UCSD-AML1 (cell line): ENCODE measurements around the gene FBLN1.

Source experiments
- DNase-seq: peaks from one replicate; lab custom pipeline; 2025; ENCODE audit not compliant: unreplicated experiment; lab: John Stamatoyannopoulos, UW

Gene FBLN1

DNA sequence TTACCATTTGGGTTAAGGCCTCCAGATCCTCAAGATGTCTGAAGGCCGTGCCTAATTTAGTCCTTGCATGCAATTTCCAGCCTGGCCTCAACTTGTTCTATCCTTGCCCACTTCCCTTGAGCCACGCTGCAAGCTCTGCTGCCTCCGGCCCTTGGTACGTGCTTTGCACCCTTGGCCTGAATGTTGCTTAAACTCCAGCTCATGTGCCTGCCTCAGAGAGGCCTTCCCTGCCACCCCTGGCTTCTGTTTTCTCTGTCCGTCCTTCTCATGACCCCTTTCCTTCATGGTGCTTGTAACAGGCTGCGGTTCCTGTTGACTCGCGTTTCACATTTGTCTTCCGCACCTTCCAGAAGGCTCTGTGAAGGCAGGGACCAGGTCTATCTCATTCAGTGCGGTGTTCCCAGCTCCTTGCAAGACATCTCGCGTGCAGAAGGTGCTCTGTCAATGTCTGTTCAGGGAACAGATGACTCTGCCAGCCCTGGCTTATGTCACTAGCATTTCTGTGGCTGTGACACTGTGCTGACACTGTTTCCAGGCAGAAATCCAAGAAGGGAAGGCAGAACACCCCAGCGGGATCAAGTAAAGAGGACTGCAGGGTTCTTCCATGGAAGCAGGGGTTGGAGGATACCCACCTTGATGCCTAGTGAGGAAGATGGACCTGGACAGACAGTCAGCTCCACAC lies 61.8 kb downstream of the FBLN1 start:
- no peak for DNase-seq

DNA sequence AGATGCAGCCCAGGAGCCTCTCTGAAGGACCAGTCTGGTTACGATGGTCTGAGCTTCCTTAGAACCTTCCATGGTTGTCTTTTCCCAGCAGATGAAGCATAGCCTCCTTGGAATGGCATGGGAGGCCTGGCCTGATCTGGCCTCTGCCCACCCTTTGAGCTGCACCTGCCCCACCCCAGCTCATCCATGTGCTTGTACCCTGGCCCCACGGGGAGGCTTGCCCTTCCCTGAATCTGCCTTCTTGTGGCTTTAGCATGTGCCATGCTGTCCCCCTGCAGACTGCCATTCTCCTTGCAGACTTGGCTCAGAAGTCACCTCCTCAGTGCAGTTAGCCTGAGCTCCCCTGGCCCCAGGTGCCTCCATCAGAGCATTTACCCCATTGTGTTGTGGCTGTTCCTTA lies 62.5 kb downstream of the FBLN1 start:
- no peak for DNase-seq

DNA sequence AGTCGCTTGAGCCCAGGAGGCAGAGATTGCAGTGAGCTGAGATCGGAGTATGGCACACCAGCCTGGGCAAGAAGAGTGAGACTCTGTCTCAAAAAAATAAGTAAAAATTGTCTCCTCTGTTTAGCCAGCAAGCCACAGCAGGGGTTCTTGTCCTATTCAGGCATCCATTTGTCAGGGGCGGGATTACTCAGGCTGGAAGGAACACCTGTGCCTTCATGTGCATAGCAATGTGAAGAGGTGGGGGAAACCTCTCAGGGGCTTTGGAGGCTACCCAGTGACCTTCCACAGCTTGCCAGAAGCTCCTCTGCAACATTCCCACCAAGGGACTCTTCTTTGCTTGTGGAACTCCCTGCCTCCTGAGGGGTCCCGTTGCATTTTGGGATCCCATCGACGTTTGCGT lies 63.3 kb downstream of the FBLN1 start:
- no peak for DNase-seq

DNA sequence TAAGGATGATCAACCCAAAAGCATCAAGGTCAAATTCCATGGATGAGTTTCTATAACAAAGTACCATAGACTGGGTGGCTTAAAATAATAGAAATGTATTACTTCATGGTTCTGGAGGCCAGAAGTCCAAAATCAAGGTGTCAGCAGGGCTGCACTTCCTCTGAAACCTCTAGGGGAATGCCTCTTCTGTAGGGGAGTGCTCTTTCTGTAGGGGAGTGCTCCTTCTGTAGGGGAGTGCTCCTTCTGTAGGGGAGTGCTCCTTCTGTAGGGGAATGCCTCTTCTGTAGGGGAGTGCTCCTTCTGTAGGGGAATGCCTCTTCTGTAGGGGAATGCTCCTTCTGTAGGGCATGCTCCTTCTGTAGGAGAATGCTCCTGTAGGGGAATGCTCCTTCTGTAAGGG lies 65.5 kb downstream of the FBLN1 start:
- no peak for DNase-seq

DNA sequence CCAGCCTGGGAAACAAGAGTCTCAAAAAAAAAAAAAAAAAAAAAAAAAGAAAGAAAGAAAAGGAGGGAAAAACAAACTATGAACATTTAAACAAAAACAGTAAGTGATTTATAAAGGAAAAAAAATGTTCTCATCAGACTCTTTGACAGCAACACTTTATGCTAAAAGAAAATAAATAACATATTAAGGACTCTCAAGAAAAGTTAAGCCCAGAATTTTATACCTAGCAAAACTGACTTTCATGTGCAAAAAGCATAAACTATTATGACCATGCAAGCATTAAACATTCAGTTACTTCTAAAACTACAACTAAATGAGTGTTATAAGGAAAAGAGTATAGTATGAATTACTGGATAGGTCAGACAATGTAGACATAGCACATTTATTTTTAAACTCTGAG lies 68.4 kb downstream of the FBLN1 start:
- no peak for DNase-seq

DNA sequence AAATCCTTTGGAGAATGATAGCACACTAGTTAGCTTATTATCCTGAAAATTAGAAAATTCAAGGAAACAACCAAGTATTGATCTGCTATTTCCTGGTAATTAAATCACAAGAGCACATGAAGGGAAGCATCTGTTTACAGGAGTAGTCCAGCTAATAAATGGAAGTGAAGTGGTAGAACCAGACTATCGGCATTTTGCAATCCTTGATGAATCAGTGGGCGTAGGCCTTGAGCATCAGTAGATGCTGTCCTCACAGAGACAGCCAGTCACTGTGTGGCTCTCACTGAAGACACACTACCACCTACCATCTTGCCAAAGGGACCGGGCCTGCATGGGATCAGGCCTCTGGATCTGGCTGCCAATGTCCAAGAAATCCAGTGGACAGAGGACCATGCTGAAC lies 69.8 kb downstream of the FBLN1 start:
- no peak for DNase-seq

DNA sequence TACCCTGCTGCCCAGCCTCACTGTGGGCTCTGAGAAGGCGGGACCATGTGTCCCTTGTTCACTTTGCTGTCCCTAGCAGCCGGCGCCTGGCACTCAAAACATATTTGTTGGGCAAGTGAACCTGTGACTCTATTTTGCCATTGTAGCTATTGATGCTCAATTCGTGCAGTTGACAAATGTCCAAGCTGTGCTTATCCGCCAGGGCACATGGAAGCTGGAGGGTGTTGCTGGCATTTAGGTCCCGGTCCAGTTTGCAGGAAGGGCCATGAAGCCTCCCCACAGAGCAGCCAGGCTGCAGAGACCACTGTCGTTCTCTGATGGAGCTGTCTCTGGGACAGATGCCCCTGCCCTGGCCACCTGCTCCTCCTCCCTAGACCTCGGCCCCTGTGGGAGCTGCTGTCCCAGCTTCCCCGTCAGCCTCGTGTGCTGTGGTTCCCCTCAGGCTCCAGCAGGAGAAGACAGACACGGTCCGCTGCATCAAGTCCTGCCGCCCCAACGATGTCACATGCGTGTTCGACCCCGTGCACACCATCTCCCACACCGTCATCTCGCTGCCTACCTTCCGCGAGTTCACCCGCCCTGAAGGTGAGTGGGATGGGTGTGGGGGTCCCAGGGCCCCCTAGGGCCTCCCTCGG lies 71.5 kb downstream of the FBLN1 start:
- no peak for DNase-seq

DNA sequence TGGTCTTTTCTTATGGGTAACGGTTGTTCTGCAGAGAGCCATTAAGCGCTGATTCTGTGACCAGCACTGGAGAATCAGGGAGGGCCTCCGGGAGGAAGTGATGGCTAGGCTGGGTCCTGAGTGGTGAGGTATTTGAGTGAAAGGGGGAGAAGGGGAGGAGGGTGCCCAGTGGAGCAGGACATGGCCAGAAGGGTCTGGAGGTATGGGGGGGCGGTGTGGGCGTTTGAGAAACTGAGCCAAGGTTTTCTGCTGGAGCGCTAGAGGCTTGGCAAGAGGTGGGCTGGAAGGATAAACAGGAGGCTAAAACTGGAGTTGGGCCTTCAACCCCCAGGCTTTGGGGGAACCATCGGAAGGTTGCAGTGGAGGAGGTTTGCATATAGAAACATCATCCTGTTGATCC lies 72.5 kb downstream of the FBLN1 start:
- no peak for DNase-seq

DNA sequence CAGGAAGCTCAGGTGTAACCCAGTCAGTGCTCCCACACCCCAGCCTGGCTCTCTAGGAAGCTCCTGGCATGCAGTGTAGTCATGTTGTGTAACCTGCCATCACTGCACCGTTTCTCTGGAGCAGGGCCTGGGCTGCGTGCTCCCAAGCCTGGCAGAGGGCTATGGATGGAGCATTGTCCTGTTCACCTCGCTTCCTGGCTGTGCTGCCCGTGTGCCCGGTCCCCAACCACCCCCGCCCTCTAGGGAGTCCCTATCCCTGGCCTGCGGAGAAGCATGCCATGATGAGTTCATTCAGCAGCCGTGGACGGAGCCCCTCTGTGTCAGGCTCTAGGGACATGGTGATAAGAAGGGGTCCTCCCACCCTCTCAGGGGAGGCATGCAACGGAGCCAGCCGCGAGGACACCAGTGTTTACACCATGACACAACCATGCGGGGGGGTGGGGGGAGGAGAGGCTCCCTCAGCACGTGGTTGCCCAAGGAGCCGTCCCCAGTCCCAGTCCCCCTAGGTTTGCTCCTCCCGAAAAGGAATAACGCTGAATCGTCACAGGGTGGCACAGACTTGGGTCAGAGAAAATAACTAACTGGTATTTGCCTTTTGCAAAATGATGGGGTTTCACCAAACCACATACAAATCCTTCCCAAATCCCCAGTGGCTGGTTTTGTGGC lies 73.1 kb downstream of the FBLN1 start:
- no peak for DNase-seq

DNA sequence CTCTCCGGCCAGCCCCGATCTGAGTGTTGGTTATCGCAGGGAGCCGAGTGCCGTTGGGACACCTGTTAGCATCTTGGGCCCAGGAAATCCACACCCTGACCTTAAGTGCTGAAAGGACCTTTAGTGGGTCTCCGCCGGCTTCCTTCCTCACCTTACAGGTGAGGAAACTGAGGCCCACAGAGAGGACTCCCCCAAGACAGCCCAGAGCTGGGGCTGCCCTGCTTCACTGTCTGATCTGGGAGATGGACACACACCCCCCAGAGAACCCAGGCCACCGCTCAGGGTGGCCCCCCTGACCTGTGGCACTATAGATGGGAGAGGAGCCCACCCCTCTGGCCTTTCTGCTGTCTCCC lies 73.6 kb downstream of the FBLN1 start:
- DNase-seq, result no peak

DNA sequence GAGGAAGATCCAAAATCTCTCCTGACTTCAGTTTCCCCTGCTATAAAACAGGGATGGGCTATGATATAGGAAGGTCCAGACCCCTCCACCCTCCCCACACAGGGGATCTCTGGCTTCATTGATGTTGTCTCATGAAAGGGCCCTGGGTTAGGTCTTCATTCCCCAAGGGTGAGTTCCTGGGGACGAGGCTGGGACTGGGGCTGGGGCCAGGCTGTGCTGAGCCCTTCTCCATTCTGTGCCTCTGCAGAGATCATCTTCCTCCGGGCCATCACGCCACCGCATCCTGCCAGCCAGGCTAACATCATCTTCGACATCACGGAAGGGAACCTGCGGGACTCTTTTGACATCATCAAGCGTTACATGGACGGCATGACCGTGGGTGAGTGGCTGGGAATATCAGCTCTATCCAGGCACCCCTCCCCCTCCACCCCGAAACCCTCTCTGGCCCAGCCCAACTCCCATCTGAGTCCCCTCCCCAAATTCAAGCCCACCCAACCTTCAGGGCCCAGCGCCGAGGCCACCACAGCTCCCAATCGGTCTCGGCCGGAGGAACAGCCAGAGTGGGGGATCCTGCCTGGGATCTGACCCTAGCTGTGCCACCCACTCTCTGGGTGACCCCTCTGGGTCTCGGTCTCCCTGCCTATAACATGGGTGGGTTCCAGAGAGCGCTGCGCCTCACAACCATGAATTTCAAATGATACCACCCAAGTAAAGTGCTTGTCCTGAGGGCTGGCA lies 74.2 kb downstream of the FBLN1 start:
- no peak for DNase-seq

DNA sequence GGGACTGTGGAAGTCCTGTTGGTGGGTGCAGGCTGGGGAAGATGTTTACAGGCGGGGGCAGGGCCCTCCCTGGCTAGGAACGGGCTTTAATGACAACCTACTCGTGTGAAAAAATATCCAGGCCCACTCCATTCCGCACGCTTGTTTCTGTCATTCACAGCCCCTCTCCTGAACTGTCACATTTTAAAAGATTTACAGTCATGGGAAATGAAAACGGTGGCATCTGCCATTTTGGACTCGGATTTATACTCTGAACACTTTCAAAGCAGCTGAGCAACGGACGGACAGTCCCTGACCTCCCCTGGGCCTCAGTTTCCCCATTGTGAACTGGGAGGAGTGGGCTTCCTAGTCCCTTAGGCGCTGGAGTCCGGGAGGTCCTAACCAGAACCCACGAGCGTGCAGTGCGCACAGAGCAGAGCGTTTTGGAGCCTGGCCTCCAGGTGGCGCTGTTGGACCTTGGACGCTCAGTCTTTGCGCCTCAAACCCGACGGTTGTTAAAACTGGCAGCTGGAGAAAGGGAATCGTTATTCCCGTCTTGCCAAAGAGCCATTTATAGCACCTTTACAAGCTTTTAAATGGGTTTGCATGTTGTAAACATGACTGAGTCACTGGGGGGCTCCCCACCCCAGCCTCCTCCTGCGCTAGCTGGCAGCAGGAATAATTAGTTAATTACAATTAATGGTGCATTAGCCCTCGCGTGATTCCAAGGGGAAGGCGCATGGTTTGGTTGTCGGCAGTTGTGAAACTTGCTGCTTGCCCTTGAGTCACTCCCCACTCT lies 75.3 kb downstream of the FBLN1 start:
- peak; percentile 85 for DNase-seq

DNA sequence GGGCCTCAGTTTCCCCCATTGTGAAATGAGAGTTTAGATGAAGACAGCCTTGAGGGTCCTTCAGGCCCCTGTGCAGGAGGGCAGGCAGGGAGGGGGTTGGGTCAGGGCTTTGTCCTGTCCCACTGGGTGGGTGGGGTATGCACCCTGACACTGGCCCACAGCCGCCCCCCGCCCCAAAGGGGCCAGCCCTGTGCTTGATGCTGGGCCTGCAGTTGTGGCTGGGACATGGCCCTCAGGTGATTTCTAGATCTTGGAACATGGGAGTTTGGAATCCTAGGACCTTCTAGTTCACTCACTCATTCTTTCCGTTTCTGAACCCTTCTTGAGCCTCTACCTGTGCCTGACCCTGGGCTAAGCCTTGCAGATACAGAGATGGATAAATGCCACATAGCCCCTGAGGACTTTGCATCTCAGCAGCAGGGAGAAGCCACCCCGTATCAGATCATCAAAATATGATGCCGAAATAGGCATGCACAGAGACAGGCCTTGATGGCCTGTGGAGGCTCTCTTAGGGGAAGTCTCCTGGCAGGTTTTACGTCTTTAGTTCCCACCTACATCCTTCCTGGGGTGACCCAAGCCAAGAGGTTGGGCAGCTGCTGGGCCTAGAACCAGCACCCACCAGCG lies 76.0 kb downstream of the FBLN1 start:
- DNase-seq, result no peak

DNA sequence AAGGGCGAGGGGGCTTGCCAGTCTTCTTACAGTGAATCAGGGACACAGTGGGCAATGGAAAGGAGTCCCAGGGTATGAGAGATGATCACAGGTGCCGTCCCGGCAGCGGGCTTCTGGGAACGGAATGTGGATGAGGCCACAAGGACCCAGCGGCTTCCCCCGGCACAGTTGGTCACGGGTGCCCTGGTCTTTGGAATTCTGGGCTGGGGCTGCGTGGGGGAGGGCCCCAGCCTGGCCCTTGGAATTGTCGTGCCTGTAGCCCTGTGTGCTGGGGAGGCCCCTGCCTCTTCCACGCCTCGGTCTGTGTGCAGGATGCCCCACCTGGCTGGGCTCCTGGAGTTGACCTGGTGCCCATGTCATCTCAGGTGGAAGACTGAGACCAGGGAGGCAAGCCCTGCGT lies 76.6 kb downstream of the FBLN1 start:
- no peak for DNase-seq

DNA sequence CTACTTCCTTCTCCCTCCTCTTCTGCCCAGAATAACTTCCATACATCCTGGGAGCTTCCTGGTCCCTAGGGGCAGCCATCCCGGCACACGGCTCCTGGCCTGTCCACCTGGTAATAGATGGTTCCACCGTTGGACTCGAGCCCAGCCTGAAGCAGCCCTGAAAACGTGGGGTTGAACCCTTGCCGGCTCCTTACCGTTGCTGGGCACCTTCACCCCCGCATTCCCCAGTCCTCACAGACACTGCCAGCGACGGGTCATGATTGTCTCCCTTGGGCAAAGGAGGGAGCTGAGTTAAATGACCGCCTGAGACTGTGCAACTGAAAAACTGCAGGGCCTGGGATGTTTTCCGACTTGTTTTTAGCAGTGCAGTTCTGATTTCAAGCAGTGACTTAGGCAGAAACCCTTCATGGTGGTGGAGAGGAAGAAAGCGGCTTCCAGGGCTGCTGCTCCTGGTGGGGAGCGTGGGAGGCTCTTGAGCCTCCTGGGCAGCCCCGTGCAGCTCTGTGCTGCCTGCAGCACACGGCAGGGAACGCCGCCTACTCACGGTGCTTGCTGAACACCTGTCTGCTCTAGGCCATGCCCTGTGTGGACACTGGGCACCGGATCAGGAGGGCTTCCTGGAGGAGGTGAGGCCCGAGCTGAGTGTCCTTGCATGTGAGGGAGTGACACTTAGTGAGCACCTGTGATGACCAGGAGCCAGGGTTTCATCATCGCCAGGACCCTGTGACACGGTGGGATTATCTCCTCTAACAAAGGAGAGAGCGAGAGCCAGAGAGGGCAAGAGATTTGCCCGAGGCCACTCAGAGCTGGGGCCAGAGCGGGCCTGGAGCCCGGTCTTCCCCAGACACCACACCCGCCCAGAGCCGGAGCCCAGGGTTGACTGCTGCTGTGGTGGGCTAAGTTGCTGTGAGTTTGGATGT lies 77.4 kb downstream of the FBLN1 start:
- DNase-seq, result no peak

DNA sequence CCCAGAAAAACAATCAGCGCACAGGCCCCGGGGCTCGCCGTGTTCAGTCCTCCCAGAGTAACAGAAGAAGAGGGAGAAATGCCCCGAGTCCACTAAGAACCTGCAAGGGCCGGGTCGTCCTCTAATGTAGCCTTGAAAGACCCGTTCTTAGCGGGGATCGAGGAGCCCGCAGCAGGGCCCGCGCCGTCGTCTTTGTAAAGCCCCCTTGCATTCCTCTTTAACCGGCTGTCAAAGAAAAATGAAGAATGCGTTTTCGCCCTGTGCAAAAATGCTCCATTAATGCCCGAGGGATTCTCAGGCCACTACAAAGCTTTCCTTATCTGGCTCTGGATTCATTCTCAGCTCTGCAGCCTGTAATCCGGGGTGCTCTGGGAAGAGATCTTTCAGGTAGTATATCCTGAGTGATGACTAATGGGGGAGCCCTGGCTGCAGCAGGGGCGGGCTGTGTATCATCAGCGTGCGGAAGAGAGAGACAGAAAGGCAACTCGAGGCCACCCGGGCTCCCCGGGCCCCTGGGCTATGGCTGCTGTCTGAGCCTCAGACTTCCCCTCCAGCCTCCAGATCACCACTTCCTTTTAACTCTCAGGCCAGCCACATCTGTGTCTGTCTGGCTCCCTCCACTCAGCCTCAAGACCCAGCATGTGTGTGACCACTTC lies 78.2 kb downstream of the FBLN1 start:
- DNase-seq, result peak; percentile 64

DNA sequence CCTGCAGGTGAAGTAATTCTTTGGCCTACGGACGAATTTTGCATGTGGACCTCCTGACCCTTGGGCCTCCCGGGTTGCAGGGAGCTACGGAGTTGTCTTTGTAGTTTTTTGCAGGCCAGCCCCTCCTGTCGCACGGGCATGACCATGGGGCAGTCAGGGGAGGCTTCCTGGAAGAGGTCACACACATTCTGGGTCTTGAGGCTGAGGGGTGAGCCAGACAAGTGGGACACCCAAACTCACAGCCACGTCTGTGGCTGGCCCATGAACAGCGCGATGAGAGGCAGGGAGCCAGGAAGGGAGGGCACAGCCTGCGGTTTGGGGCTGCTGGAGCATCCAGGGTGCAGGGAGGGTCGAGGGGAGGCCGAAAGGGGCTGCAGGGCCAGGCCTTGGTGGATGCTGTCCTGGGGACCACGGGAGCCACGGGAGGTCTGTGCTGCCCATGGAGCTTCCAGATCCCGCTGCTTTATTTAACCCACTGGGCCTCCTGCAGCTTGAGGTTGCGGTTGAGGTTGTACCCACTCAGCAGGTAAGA lies 78.9 kb downstream of the FBLN1 start:
- DNase-seq, result no peak

DNA sequence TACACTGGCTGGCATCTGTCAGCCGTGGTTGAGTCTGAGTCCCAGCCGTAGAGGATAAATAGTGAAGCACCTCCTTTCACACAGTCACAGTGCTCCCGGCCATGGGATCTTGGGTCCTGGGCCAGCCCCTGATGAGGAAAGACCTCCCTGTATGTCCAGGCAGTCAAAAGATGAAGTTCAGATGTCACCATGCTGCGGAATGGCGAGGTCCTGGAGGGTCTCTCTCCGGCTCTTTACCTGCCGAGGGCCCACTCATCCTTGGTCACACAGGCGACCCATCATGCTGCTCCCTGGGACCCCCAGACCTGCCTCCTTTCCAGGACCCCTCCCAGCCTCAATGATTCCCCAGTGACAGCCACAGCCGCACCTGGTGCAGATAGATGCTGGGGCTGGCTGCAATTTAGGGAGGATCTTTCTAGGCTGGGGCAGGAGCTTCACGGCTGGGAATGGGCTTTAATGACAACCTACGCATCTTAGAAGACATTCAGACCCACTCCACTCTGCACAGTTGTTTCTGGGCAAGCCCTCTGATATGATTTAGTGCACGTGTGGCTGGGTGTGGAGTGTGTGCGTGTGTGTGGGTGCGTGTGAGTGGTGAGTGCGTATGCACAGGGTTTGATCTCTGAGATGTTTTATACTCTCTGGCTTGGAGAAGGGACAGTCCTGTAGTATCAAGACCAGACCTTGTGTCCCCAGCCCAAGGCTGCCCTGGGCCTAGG lies 79.7 kb downstream of the FBLN1 start:
- DNase-seq, result no peak
